Uterus (tissue), 4 donors: ENCODE results near the gene COL5A1. TPM values are rescaled to one million over a fixed set of nuclear protein-coding genes. Genes with fewer than 3 reads are reported as not detected.
A peak's percentile ranks its signal among the peaks of the same experiment; 100 is the strongest.
"Not testable (repeated sequence)": the region's sequence is repeated elsewhere in the genome, so short reads cannot be mapped to it uniquely, and the experiment has no call there.

Experiments used
- DNase-seq, 2 donors: peaks; one replicate each; pipeline ENCODE4 v3.0.0-alpha.2; 2019 to 2020
- H3K27ac ChIP-seq, 2 donors: fragments of 200-600 bp; sonication (generic); 1 replicate in 1 of 2; 2 replicates in 1 of 2; pipeline ENCODE4 v1.5.1; 2016 to 2018
- H3K27me3 ChIP-seq, 2 donors: fragments of 200-600 bp; sonication (generic); one replicate each; pipeline ENCODE4 v1.5.1; 2018 to 2019; ENCODE audit warnings: control low read depth in 1 of 2
- H3K36me3 ChIP-seq, 2 donors: fragments of 200-600 bp; sonication (generic); one replicate each; pipeline ENCODE4 v1.5.1; 2019; ENCODE audit warnings: control low read depth in 1 of 2
- H3K4me1 ChIP-seq, 2 donors: fragments of 200-600 bp; sonication (generic); one replicate each; pipeline ENCODE4 v1.5.1; 2018 to 2019; ENCODE audit warnings: control low read depth in 1 of 2
- H3K4me3 ChIP-seq, 2 donors: fragments of 200-600 bp; sonication (generic); 1 replicate in 1 of 2; 2 replicates in 1 of 2; pipeline ENCODE4 v1.5.1; 2018 to 2019; ENCODE audit warnings: mild to moderate bottlenecking in 1 of 2
- H3K9me3 ChIP-seq, 2 donors: fragments of 200-600 bp; sonication (generic); one replicate each; pipeline ENCODE4 v1.5.1; 2019; ENCODE audit warnings: control low read depth in 1 of 2
- CTCF ChIP-seq, 4 experiments: fragments of 200-600 bp in 2 of 4; fragments of 450-650 bp in 2 of 4; sonication (generic) in 2 of 4; IDR thresholded peaks; one replicate each; pipeline ENCODE4 v1.5.1; 2016 to 2019; ENCODE audit warnings: antibody characterized with exemption in 4 of 4, mild to moderate bottlenecking in 2 of 4, moderate library complexity in 1 of 4
- POLR2A ChIP-seq, 2 donors: fragments of 450-650 bp; IDR thresholded peaks; one replicate each; pipeline ENCODE4 v1.6.1; 2016; ENCODE audit warnings: antibody characterized with exemption in 2 of 2, mild to moderate bottlenecking in 1 of 2, moderate library complexity in 1 of 2
- intact Hi-C: fragments of 100-400 bp; cut with DNase I; formaldehyde crosslinking; loops from one replicate; pipeline ENCODE4 v1.15.1; 2023; ENCODE audit warnings: low total_unique reads
- total RNA-seq, 4 donors: library from RNA; depleted of rRNA in 3 of 4; stranded (reverse); fragments of >200 nt in 3 of 4; gene quantifications; one replicate each; pipeline versions ENCODE4 v1.1.0 to v1.2.4, GENCODE V29; 2014 to 2023
- donor health status: DM: yes; HTN: yes; CAD: no.

Gene COL5A1
- total RNA-seq, 4 donors from 2014 or later, result 21.2 to 604 (median 129) TPM

DNA sequence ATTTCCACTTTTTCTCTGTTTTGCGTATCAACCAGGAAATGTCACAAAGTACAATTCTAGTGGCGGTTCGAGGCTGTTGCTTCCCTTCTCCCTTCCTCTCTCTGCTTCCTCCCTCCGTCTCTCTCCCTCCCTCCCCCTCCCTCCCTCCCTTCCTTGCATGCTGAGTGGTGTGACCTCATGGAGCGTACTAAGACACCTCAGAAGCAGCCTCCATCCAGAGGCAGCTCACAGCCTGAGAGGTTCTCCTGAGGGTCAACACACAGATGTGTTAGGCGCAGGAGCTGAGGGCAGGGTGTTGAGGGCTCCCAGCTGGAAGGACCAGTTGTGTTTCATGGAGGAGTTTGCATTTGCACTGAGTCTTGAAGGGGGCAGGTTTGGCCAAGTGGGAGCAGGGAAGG, 57.7 kb downstream of the COL5A1 start:
- Histone ChIP-seq H3K9me3 (no peaks in the 10 kb centered on the region), H3K27ac (peak overlapping the region in 1 of 2 donors; percentile 39), H3K36me3 (no peaks in the 10 kb centered on the region), H3K4me3 (no peak overlapping the region), H3K27me3 (no peaks in the 10 kb centered on the region), H3K4me1 (peaks cover 0 to 3% of the 10 kb centered on the region in 2 donors)
- intact Hi-C loops, result loop anchor here (5.0 kb wide), 1 partner anchor 43 kb away; no protein-coding TSS in a partner anchor
- no peak for DNase-seq
- no peak for TF ChIP-seq POLR2A (IDR thresholded peaks at IDR 0.05)
- no peak for TF ChIP-seq CTCF (IDR thresholded peaks at IDR 0.05)

DNA sequence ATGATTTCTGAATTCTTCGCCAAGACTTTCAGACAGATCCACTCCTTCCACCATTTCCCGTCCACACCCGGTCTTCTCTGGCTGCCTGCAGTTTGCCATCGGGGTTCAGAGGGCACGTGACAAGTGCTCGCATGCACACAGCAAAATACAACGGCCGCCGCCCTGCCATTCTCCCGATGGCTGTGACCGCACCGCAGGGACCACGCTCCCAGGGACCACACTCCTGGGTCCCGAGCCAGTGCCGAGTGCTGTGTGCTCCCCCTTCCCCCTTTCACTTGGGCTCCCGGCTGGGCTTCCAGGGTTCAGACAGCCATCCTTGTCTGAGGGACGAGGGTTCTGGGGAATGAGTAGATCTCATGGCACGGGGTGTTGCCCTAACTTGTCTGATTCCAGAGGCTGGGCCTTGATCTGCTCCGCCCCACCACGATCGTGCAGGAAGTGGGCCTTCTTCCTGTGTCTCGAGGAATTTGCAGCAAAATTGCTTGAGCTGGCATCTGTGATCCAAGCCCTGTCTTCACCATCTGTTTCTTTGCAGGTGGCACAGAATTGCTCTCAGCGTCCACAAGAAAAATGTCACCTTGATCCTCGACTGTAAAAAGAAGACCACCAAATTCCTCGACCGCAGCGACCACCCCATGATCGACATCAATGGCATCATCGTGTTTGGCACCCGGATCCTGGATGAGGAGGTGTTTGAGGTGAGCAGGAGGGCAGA, 59.2 kb downstream of the COL5A1 start:
- Histone ChIP-seq H3K9me3 (no peaks in the 10 kb centered on the region), H3K4me1 (peaks cover 10 to 11% of the 10 kb centered on the region in 2 donors), H3K27ac (no peak overlapping the region), H3K4me3 (no peak overlapping the region), H3K27me3 (no peaks in the 10 kb centered on the region), H3K36me3 (no peaks in the 10 kb centered on the region)
- DNase-seq, result no peak
- intact Hi-C loops, result no loop called here
- TF ChIP-seq POLR2A (IDR thresholded peaks at IDR 0.05), result no peak
- TF ChIP-seq CTCF (IDR thresholded peaks at IDR 0.05), result no peak

DNA sequence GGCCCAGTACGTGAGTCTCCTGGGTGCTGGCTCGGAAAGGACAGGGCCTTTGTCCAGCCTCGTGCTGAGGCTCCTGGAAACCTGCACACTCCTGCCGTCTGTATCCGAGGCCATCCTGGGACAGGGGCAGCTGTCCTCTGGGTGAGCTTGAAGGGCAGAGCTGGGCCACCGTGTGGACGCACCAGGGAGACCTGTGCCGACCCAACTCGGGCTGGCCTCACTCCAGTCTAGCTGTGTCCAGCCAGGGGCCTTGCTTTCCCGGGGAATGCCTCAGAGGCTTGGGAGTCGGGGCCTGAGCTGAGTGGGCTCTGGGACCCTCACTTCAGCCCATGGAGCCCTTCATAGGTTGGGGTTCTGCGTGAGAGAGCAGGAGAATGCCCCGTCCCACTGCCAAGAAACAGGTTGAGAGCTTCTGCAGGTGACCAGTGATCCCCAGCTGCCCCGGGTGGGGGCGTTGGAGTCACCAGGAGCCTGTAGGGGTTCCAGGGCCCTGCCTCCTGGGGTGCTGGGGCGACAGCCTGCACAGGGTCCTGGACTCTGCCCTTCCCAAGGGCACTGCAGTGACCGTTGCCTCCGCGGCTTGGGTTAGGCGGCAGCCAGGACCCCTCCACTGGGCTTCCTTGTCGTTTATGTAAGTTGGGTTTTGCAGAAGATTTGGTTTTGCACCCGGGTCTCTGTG, 60.1 kb downstream of the COL5A1 start:
- H3K4me3 ChIP-seq, result no peak overlapping the region
- H3K27ac ChIP-seq, result no peak overlapping the region
- no peaks in the 10 kb centered on the region for H3K27me3 ChIP-seq
- TF ChIP-seq POLR2A (IDR thresholded peaks at IDR 0.05), result no peak
- TF ChIP-seq CTCF (IDR thresholded peaks at IDR 0.05), result no peak
- H3K36me3 ChIP-seq, result no peaks in the 10 kb centered on the region
- DNase-seq, result no peak
- H3K4me1 ChIP-seq, result peaks cover 13 to 19% of the 10 kb centered on the region in 2 donors
- intact Hi-C loops, result no loop called here
- H3K9me3 ChIP-seq, result no peaks in the 10 kb centered on the region

- DNase-seq, result no peak
- H3K27ac ChIP-seq, result no peak overlapping the region
- no peak overlapping the region for H3K4me3 ChIP-seq
- no peaks in the 10 kb centered on the region for H3K36me3 ChIP-seq
- H3K27me3 ChIP-seq, result no peaks in the 10 kb centered on the region
- intact Hi-C loops, result no loop called here
- no peak for TF ChIP-seq CTCF (IDR thresholded peaks at IDR 0.05)
- TF ChIP-seq POLR2A (IDR thresholded peaks at IDR 0.05), result no peak
- H3K4me1 ChIP-seq, result peaks cover 13 to 24% of the 10 kb centered on the region in 2 donors
- H3K9me3 ChIP-seq, result no peaks in the 10 kb centered on the region
Measured at GRCh38 chr9:134702291-134702690, 60.7 kb downstream of the COL5A1 start.

GRCh38 chr9:134703730-134704114, 62.1 kb downstream of the COL5A1 start:
- H3K4me3 ChIP-seq, H3K9me3 ChIP-seq, H3K36me3 ChIP-seq, H3K27me3 ChIP-seq, intact Hi-C loops, DNase-seq: not testable (repeated sequence)
- peak overlapping the region; percentile 90 to 95 for H3K27ac ChIP-seq
- H3K4me1 ChIP-seq, result peaks cover 14 to 35% of the 10 kb centered on the region in 2 donors
